Hepatocyte (in vitro differentiated cells): ENCODE measurements around the gene LENEP. TPM values are rescaled to one million over a fixed set of nuclear protein-coding genes. Genes with fewer than 3 reads are reported as not detected.

Experiments used
- DNase-seq: peaks from one replicate; pipeline ENCODE4 v3.0.0-alpha.2; 2016; ENCODE audit warnings: low spot score
- H2AFZ ChIP-seq: fragments of 200-600 bp; sonication (generic); 2 replicates; pipeline ENCODE4 v1.6.0; 2016; ENCODE audit warnings: antibody characterized with exemption, mild to moderate bottlenecking
- H3K27ac ChIP-seq: fragments of 200-600 bp; sonication (generic); 2 replicates; pipeline ENCODE4 v1.5.1; 2016; ENCODE audit warnings: mild to moderate bottlenecking
- H3K27me3 ChIP-seq: fragments of 200-600 bp; sonication (generic); 2 replicates; pipeline ENCODE4 v1.6.1; 2016
- H3K36me3 ChIP-seq: fragments of 200-600 bp; sonication (generic); replicated peaks from 2 replicates; pipeline ENCODE4 v1.5.1; 2016; ENCODE audit warnings: low read depth; ENCODE audit not compliant: insufficient read depth
- H3K4me1 ChIP-seq: fragments of 200-600 bp; sonication (generic); 2 replicates; pipeline ENCODE4 v1.5.1; 2016; ENCODE audit warnings: mild to moderate bottlenecking, moderate library complexity; ENCODE audit not compliant: insufficient read depth
- H3K4me2 ChIP-seq: fragments of 200-600 bp; sonication (generic); 2 replicates; pipeline ENCODE4 v1.6.0; 2016
- H3K4me3 ChIP-seq: fragments of 200-600 bp; sonication (generic); 2 replicates; pipeline ENCODE4 v1.5.1; 2016; ENCODE audit warnings: mild to moderate bottlenecking
- H3K79me2 ChIP-seq: fragments of 200-600 bp; sonication (generic); 2 replicates; pipeline ENCODE4 v1.6.0; 2017; ENCODE audit warnings: mild to moderate bottlenecking
- H3K9me2 ChIP-seq: fragments of 200-600 bp; sonication (generic); replicated peaks from 2 replicates; pipeline ENCODE4 v1.6.0; 2017; ENCODE audit warnings: mild to moderate bottlenecking; ENCODE audit not compliant: insufficient read depth
- H3K9me3 ChIP-seq: fragments of 200-600 bp; sonication (generic); 2 replicates; pipeline ENCODE4 v1.5.1; 2016; ENCODE audit warnings: low read depth, mild to moderate bottlenecking
- H4K20me1 ChIP-seq: fragments of 200-600 bp; sonication (generic); 2 replicates; pipeline ENCODE4 v1.6.0; 2016; ENCODE audit warnings: mild to moderate bottlenecking; ENCODE audit not compliant: insufficient read depth, poor library complexity, severe bottlenecking
- CTCF ChIP-seq: fragments of 200-600 bp; sonication (generic); IDR thresholded peaks from 2 replicates; pipeline ENCODE4 v1.5.1; 2016; ENCODE audit warnings: antibody characterized with exemption, mild to moderate bottlenecking; ENCODE audit not compliant: poor library complexity
- EZH2 ChIP-seq: fragments of 200-600 bp; sonication (generic); IDR thresholded peaks from 2 replicates; pipeline ENCODE4 v1.6.1; 2016; ENCODE audit warnings: antibody characterized with exemption, mild to moderate bottlenecking, borderline replicate concordance
- EZH2phosphoT487 ChIP-seq: fragments of 200-600 bp; sonication (generic); IDR thresholded peaks from one replicate; pipeline ENCODE4 v1.6.1; 2018; ENCODE audit warnings: antibody characterized with exemption, mild to moderate bottlenecking, low read depth, moderate library complexity; ENCODE audit not compliant: unreplicated experiment, severe bottlenecking
- WGBS: methylation state at CpG from one replicate; pipeline ENCODE4 v1.1.6; 2016; ENCODE audit warnings: low lambda C conversion rate; ENCODE audit errors: missing lambda C conversion rate; 5-methylcytosine and 5-hydroxymethylcytosine counted together
- polyA plus RNA-seq: library from polyadenylated mRNA; unstranded; fragments of >200 nt; fragmentation: Nextera tagmentation; extraction: Ambion mirVana; gene quantifications from 2 replicates; pipeline ENCODE4 v1.2.1, GENCODE V29; 2016
- total RNA-seq: library from RNA; depleted of rRNA; stranded (reverse); fragments of >200 nt; gene quantifications from 2 replicates; pipeline ENCODE4 v1.2.3, GENCODE V29; 2014

LENEP gene
- total and polyA plus RNA-seq, 2 experiments from 2014 or later: not detected

DNA sequence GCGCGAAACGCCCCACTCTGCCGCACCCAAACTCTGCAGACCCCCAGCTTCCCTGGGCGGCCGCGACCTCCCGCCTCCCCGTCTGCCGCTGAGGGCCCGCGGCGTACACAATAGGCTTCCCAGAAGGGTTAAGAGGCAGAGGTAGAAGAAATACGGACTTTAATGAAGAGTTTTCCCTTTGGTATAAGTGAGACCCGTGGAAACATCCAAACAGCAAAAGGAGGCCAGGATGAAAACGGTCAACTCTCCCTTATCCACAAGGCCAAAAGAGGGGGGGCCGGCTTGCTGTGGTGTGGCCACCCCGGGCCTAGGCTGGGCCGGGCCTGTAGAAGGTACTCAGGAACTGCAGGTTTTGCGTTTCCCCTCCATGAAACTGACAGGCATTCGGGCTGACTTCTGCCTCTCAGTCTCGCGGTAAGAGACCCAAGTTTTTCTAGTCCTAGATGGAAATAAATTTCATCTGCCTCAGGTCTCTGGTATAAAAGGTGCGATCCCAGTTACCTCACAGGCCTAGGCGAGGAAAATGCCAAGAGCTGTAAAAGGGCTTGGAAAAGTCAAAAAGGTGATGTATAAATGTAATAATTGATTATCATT, 31.1 kb upstream of the LENEP start:
- Histone ChIP-seq H3K9me2 (no peaks in the 10 kb centered on the region), H2AFZ (peak overlapping the region; percentile 60), H3K27ac (peak overlapping the region; percentile 100), H4K20me1 (no peaks in the 10 kb centered on the region), H3K36me3 (no peaks in the 10 kb centered on the region), H3K4me1 (peaks cover 23% of the 10 kb centered on the region), H3K4me3 (peak overlapping the region; percentile 99), H3K79me2 (peaks cover 74% of the 10 kb centered on the region), H3K27me3 (no peaks in the 10 kb centered on the region), H3K4me2 (peak overlapping the region; percentile 97), H3K9me3 (no peaks in the 10 kb centered on the region)
- WGBS: 9% methylated on average over 22 of the region's 25 CpGs
- DNase-seq: no peak
- no peak for TF ChIP-seq EZH2phosphoT487
- no peak for TF ChIP-seq CTCF
- no peak for TF ChIP-seq EZH2

DNA sequence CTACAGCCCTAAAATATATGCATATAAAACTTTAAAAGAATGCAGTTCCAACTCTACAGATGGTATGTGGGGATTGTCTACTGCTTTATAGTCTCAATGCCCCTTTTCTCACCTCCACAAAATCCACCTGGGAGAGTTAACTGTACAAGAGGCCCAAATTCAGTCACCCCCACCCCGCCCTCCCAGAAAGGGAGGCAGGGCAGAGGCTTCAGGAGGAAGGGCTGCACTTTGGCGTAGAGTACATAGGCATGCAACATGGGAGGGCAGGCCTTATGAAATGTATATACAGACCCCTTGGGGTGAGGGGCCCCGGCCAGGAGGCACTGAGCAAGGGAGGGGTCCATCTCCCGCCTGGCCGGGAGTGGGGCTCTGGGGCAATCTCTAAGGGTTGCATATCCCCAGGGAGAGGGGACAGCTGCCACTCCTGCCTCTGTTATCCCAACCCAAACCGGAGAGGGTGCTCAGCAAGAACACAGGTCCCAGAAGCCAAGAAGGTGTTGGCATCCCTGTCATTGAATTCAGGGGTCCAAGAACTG, 30.5 kb upstream of the LENEP start:
- H3K4me3 ChIP-seq: peak overlapping the region; percentile 99
- no peaks in the 10 kb centered on the region for H3K27me3 ChIP-seq
- H3K79me2 ChIP-seq: peaks cover 79% of the 10 kb centered on the region
- no peak for DNase-seq
- peak overlapping the region; percentile 100 for H3K27ac ChIP-seq
- H3K4me2 ChIP-seq: peak overlapping the region; percentile 97
- peaks cover 19% of the 10 kb centered on the region for H3K4me1 ChIP-seq
- WGBS: 82% methylated on average over 6 of the region's 6 CpGs
- no peaks in the 10 kb centered on the region for H4K20me1 ChIP-seq
- no peaks in the 10 kb centered on the region for H3K9me3 ChIP-seq
- no peaks in the 10 kb centered on the region for H3K9me2 ChIP-seq
- no peak overlapping the region for H2AFZ ChIP-seq
- TF ChIP-seq CTCF (no peak), EZH2 (no peak), EZH2phosphoT487 (no peak)
- H3K36me3 ChIP-seq: no peaks in the 10 kb centered on the region

DNA sequence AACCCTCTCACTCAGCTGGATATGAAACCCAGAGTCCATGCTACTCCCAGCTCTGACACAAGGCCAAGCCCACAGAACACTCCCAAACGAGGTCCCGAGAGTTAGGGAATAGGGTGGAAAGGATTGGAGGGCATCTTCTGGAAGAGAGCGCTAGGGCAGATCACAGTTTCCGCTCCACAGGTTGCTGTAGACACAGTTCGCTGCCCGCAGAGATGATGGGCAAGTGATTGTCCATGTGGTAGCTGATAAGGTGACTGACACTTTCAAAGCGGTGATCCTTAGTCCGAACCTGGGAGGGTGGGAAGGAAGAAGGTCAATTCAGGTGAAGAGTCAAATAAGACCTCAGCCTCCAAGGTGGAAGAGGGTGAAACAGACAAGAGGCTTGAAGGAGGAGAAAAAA, 29.7 kb upstream of the LENEP start:
- TF ChIP-seq EZH2phosphoT487 (no peak), CTCF (no peak), EZH2 (no peak)
- Histone ChIP-seq H3K9me2 (no peaks in the 10 kb centered on the region), H3K27me3 (no peaks in the 10 kb centered on the region), H3K4me1 (peaks cover 19% of the 10 kb centered on the region), H3K9me3 (no peaks in the 10 kb centered on the region), H3K4me3 (no peak overlapping the region), H3K79me2 (peaks cover 82% of the 10 kb centered on the region), H3K27ac (peak overlapping the region; percentile 12), H3K36me3 (no peaks in the 10 kb centered on the region), H2AFZ (no peak overlapping the region), H4K20me1 (no peaks in the 10 kb centered on the region), H3K4me2 (no peak overlapping the region)
- WGBS: 90% methylated on average over 8 of the region's 8 CpGs
- DNase-seq: no peak
